Natural killer cell (primary cell): ENCODE data around the gene FYB2. TPM values are rescaled to one million over a fixed set of nuclear protein-coding genes. Genes with fewer than 3 reads are reported as not detected.

Experiments used
- ATAC-seq, 3 donors: fragments of 150-1000 bp in 2 of 3; fragments of 200-7000 bp in 1 of 3; cut with Tn5 transposase; 1 replicate in 1 of 3; 2 replicates in 2 of 3; pipeline ENCODE4 v1.10.0; 2021; ENCODE audit warnings: mild to moderate bottlenecking in 2 of 3, moderate library complexity in 2 of 3
- DNase-seq, 2 donors: peaks; one replicate each; pipeline versions ENCODE4 v3.0.0 to v3.0.0-alpha.2; 2013 to 2021; ENCODE audit warnings: mixed read lengths in 1 of 2
- H3K27ac ChIP-seq: one replicate; pipeline ENCODE4 v1.5.1; 2013; ENCODE audit warnings: mild to moderate bottlenecking, low read length
- H3K27me3 ChIP-seq: one replicate; pipeline ENCODE4 v1.6.1; 2013; ENCODE audit warnings: low read length; ENCODE audit not compliant: control insufficient read depth, insufficient read depth
- H3K36me3 ChIP-seq: one replicate; pipeline ENCODE4 v1.6.1; 2013; ENCODE audit warnings: low read length; ENCODE audit not compliant: control insufficient read depth, insufficient read depth
- H3K4me1 ChIP-seq: one replicate; pipeline ENCODE4 v1.6.1; 2013; ENCODE audit warnings: low read length; ENCODE audit not compliant: control insufficient read depth, insufficient read depth
- H3K4me3 ChIP-seq: one replicate; pipeline ENCODE4 v1.5.1; 2013; ENCODE audit warnings: low read length
- H3K9me3 ChIP-seq: one replicate; pipeline ENCODE4 v1.6.1; 2013; ENCODE audit warnings: low read length; ENCODE audit not compliant: control insufficient read depth, insufficient read depth
- H3K27ac Mint-ChIP-seq, 2 donors: one replicate each; pipeline ENCODE4 v1.8.0; 2022; ENCODE audit warnings: mild to moderate bottlenecking in 2 of 2, mixed read lengths in 2 of 2, moderate library complexity in 1 of 2
- H3K27me3 Mint-ChIP-seq, 2 donors: one replicate each; pipeline ENCODE4 v1.8.0; 2022; ENCODE audit warnings: low read depth in 2 of 2, mixed read lengths in 2 of 2
- H3K36me3 Mint-ChIP-seq: one replicate; pipeline ENCODE4 v1.8.0; 2022; ENCODE audit warnings: mixed read lengths
- H3K4me1 Mint-ChIP-seq, 2 donors: one replicate each; pipeline ENCODE4 v1.8.0; 2022; ENCODE audit warnings: mixed read lengths in 2 of 2
- H3K4me3 Mint-ChIP-seq: one replicate; pipeline ENCODE4 v1.8.0; 2022; ENCODE audit warnings: mild to moderate bottlenecking, moderate library complexity, mixed read lengths
- H3K9me3 Mint-ChIP-seq, 2 donors: one replicate each; pipeline ENCODE4 v1.8.0; 2022; ENCODE audit warnings: mixed read lengths in 2 of 2
- WGBS: methylation state at CpG from one replicate; pipeline ENCODE4 v1.1.7; 2013; ENCODE audit warnings: missing lambda C conversion rate; ENCODE audit not compliant: insufficient coverage; 5-methylcytosine and 5-hydroxymethylcytosine counted together
- intact Hi-C: fragments of 100-400 bp; cut with micrococcal nuclease; formaldehyde crosslinking; loops from one replicate; pipeline ENCODE4 v1.14.2; 2022
- total RNA-seq, 4 donors: library from RNA; stranded (reverse); fragments of 120-200 nt in 1 of 4; gene quantifications; one replicate each; pipeline versions ENCODE4 v1.2.3 to v1.2.4, GENCODE V29; 2013 to 2022
- TF ChIP-seq, protein P1 (sequence below): fragments of 200-600 bp; IDR thresholded peaks from one replicate; pipeline ENCODE4 v1.8.0; 2022; ENCODE audit warnings: antibody characterized with exemption

FYB2 gene
- total RNA-seq, 3 donors from 2014 or later (not counting 1 experiment from before 2014, with no cell fraction given) = not detected

DNA sequence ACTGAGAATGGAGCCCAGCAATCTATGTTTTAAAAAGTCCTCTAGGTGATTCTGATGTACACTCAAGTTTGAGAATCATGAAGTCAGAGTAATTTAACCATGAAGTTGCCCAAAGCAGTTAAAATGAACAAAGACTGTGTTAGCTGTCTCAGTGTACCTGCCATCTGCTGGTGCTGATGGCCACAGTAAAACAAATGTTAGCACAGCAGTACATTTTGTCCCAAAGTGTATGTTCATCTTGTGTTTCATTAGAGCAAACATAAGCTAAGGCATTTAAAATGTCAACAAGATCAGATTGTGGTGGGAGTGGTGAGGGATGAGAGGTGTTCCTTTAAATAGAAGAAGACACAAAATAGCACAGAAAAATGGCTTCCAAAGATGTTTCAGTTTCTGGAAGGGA is 31.1 kb downstream of the FYB2 start:
- no peak for ATAC-seq
- no peaks in the 10 kb centered on the region for H3K9me3 ChIP-seq
- H3K27ac Mint-ChIP-seq = no peak overlapping the region
- TF ChIP-seq, protein P1, sequence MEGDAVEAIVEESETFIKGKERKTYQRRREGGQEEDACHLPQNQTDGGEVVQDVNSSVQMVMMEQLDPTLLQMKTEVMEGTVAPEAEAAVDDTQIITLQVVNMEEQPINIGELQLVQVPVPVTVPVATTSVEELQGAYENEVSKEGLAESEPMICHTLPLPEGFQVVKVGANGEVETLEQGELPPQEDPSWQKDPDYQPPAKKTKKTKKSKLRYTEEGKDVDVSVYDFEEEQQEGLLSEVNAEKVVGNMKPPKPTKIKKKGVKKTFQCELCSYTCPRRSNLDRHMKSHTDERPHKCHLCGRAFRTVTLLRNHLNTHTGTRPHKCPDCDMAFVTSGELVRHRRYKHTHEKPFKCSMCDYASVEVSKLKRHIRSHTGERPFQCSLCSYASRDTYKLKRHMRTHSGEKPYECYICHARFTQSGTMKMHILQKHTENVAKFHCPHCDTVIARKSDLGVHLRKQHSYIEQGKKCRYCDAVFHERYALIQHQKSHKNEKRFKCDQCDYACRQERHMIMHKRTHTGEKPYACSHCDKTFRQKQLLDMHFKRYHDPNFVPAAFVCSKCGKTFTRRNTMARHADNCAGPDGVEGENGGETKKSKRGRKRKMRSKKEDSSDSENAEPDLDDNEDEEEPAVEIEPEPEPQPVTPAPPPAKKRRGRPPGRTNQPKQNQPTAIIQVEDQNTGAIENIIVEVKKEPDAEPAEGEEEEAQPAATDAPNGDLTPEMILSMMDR = no peak
- no peaks in the 10 kb centered on the region for H3K27me3 ChIP-seq
- peaks cover 0 to 5% of the 10 kb centered on the region in 2 donors for H3K9me3 Mint-ChIP-seq
- no peak for DNase-seq
- H3K4me1 Mint-ChIP-seq = no peaks in the 10 kb centered on the region
- no peak overlapping the region for H3K4me3 Mint-ChIP-seq
- no peak overlapping the region for H3K4me3 ChIP-seq
- no peaks in the 10 kb centered on the region for H3K36me3 ChIP-seq
- H3K27me3 Mint-ChIP-seq = peaks cover 14 to 35% of the 10 kb centered on the region in 2 donors
- H3K27ac ChIP-seq = no peak overlapping the region
- no peaks in the 10 kb centered on the region for H3K36me3 Mint-ChIP-seq
- no peaks in the 10 kb centered on the region for H3K4me1 ChIP-seq
- intact Hi-C loops = no loop called here

DNA sequence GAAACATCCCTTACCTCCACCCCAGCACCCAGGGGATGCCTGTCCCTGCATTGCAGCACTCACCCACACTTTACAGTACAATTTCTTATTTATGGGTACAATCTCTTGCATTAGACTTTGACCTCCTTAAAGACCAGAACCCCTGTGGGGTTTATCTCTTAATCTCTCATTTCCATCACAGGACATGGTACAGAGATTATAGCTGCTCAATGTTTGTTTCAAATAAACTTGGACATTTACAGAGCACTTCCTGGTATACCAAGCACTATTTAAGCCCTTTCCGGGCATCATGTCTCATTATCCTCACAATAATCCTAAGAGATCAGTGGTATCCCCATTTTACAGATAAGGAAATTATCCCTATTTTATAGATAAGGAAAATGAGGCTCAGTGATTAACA is 31.9 kb downstream of the FYB2 start:
- Mint-ChIP-seq H3K27ac (no peak overlapping the region), H3K27me3 (peaks cover 14 to 43% of the 10 kb centered on the region in 2 donors), H3K4me1 (no peaks in the 10 kb centered on the region), H3K9me3 (peaks cover 0 to 5% of the 10 kb centered on the region in 2 donors), H3K36me3 (no peaks in the 10 kb centered on the region), H3K4me3 (no peak overlapping the region)
- Histone ChIP-seq H3K36me3 (no peaks in the 10 kb centered on the region), H3K9me3 (no peaks in the 10 kb centered on the region), H3K4me3 (no peak overlapping the region), H3K27ac (no peak overlapping the region), H3K4me1 (no peaks in the 10 kb centered on the region), H3K27me3 (no peaks in the 10 kb centered on the region)
- DNase-seq (no peak), ATAC-seq (no peak)
- TF ChIP-seq, protein P1 = no peak
- intact Hi-C loops = no loop called here
- no CpG with 5 or more reads among the region's 1 CpG for WGBS

DNA sequence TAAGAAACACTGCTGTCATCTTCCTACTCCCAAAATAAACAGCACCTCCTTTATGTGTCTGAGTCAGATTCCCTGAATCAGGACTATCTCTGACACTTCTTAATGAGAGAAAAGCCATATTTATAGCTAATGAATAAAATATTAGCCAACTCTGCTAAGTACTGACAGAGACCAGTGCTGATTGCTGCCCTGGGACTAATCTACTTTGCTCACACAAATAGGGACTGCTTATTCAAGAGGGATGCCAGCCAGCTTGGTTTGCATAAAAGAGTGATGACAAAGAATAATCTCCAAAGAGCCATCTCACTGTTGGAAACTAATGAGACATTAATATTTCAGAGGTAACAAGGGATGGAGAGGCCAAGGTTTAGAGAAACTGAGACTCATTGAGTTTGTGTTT is 36.4 kb downstream of the FYB2 start:
- intact Hi-C loops = no loop called here
- Histone ChIP-seq H3K4me1 (no peaks in the 10 kb centered on the region), H3K36me3 (no peaks in the 10 kb centered on the region), H3K9me3 (no peaks in the 10 kb centered on the region), H3K27me3 (no peaks in the 10 kb centered on the region), H3K4me3 (no peak overlapping the region), H3K27ac (no peak overlapping the region)
- peaks cover 0 to 5% of the 10 kb centered on the region in 2 donors for H3K9me3 Mint-ChIP-seq
- ATAC-seq (no peak), DNase-seq (no peak)
- TF ChIP-seq, protein P1 = no peak
- no peaks in the 10 kb centered on the region for H3K36me3 Mint-ChIP-seq
- H3K27ac Mint-ChIP-seq = no peak overlapping the region
- no peaks in the 10 kb centered on the region for H3K4me1 Mint-ChIP-seq
- H3K27me3 Mint-ChIP-seq = peaks cover 15 to 41% of the 10 kb centered on the region in 2 donors
- H3K4me3 Mint-ChIP-seq = no peak overlapping the region

DNA sequence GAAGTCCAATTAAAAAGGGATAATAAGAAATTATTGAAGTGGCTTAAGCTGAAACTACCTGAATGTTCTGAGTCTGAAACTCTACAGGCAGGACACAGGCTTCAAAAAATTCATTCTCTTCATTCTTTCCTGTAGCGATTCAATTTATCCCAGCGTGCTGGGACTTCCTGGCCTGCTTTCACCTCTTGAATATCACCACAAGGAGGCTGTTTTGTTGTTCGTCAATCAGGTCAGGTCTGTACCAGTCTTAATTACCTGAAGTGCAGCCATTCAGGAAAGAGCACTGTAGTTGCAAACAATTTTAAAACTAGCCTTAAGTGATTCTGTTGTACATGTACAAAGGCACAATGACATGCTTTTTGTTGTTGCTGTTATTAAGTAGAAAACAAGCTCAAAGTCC is 38.4 kb downstream of the FYB2 start:
- H3K36me3 Mint-ChIP-seq = no peaks in the 10 kb centered on the region
- DNase-seq (no peak), ATAC-seq (no peak)
- TF ChIP-seq, protein P1 = no peak
- H3K9me3 Mint-ChIP-seq = peaks cover 0 to 5% of the 10 kb centered on the region in 2 donors
- H3K4me1 ChIP-seq = no peaks in the 10 kb centered on the region
- peaks cover 15 to 33% of the 10 kb centered on the region in 2 donors for H3K27me3 Mint-ChIP-seq
- no peak overlapping the region for H3K27ac ChIP-seq
- intact Hi-C loops = no loop called here
- no peaks in the 10 kb centered on the region for H3K27me3 ChIP-seq
- H3K4me1 Mint-ChIP-seq = no peaks in the 10 kb centered on the region
- H3K9me3 ChIP-seq = no peaks in the 10 kb centered on the region
- no peak overlapping the region for H3K27ac Mint-ChIP-seq
- H3K4me3 ChIP-seq = no peak overlapping the region
- no peak overlapping the region for H3K4me3 Mint-ChIP-seq
- WGBS = 92% methylated on average over 3 of the region's 3 CpGs
- H3K36me3 ChIP-seq = no peaks in the 10 kb centered on the region
